ENCODE data around the gene SMTNL2.

Gene SMTNL2

DNA sequence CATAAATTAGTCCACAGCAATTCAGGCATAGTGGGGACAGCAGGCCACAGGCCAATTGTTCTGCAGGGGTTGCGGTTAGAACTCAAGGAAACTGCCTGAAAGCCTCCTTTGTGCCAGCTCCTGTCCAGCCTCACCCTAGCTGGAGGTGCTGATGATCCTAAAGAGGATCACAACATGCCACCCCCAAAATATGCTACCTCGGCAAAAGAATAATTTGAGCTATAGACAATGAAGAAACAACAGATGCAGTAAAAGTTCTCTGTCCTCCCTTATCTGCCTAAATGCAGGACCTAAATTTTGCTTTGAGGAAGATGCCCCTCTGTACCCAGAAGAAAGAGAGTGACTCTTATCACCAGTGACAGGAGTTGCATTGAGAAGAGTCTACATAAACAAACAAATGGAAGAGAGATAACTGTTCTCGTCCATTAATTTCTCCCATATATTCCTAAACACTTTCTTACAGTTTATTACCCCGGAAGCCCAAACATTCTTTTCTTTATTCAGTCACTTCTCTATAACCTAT, 42.5 kb downstream of the SMTNL2 start:
- TF ChIP-seq, protein P1, sequence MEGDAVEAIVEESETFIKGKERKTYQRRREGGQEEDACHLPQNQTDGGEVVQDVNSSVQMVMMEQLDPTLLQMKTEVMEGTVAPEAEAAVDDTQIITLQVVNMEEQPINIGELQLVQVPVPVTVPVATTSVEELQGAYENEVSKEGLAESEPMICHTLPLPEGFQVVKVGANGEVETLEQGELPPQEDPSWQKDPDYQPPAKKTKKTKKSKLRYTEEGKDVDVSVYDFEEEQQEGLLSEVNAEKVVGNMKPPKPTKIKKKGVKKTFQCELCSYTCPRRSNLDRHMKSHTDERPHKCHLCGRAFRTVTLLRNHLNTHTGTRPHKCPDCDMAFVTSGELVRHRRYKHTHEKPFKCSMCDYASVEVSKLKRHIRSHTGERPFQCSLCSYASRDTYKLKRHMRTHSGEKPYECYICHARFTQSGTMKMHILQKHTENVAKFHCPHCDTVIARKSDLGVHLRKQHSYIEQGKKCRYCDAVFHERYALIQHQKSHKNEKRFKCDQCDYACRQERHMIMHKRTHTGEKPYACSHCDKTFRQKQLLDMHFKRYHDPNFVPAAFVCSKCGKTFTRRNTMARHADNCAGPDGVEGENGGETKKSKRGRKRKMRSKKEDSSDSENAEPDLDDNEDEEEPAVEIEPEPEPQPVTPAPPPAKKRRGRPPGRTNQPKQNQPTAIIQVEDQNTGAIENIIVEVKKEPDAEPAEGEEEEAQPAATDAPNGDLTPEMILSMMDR (IDR thresholded peaks at IDR 0.05), result no peak
- H3K9me3 Mint-ChIP-seq, result peaks cover 3% of the 10 kb centered on the region
- H3K4me3 Mint-ChIP-seq, result no peak overlapping the region
- no peaks in the 10 kb centered on the region for H3K36me3 Mint-ChIP-seq (ENCODE audit: low read depth)
- no peak for DNase-seq
- H3K27me3 Mint-ChIP-seq (ENCODE audit: low read depth, poor library complexity), result peaks cover 7% of the 10 kb centered on the region
- peaks cover 39% of the 10 kb centered on the region for H3K4me1 Mint-ChIP-seq
- H3K27ac Mint-ChIP-seq, result peak overlapping the region; percentile 38

DNA sequence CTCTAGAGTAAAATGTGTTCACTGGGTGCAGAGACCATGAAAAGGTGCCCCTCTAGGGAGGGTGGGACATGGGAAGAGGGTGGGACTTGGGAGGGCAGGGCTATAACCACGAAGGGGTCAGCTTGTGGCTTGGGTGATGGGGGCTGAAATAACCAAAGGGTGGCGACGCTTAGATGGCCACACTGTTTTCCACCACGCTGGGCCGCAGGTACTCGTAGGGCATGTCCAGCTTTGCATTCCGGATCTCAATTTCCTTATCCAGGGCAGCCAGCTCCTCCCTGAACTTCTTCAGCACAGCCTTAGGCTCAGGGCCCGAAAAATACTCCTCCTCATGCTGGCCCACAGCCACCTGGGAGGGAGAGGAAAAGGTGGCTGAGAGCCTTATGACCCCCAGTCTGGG, 47.1 kb downstream of the SMTNL2 start:
- TF ChIP-seq, protein P1 (IDR thresholded peaks at IDR 0.05), result no peak
- peaks cover 44% of the 10 kb centered on the region for H3K27me3 Mint-ChIP-seq (ENCODE audit: low read depth, poor library complexity)
- no peak for DNase-seq
- H3K27ac Mint-ChIP-seq, result no peak overlapping the region
- peaks cover 5% of the 10 kb centered on the region for H3K9me3 Mint-ChIP-seq
- H3K4me3 Mint-ChIP-seq, result no peak overlapping the region
- peaks cover 48% of the 10 kb centered on the region for H3K4me1 Mint-ChIP-seq
- H3K36me3 Mint-ChIP-seq (ENCODE audit: low read depth), result no peaks in the 10 kb centered on the region

DNA sequence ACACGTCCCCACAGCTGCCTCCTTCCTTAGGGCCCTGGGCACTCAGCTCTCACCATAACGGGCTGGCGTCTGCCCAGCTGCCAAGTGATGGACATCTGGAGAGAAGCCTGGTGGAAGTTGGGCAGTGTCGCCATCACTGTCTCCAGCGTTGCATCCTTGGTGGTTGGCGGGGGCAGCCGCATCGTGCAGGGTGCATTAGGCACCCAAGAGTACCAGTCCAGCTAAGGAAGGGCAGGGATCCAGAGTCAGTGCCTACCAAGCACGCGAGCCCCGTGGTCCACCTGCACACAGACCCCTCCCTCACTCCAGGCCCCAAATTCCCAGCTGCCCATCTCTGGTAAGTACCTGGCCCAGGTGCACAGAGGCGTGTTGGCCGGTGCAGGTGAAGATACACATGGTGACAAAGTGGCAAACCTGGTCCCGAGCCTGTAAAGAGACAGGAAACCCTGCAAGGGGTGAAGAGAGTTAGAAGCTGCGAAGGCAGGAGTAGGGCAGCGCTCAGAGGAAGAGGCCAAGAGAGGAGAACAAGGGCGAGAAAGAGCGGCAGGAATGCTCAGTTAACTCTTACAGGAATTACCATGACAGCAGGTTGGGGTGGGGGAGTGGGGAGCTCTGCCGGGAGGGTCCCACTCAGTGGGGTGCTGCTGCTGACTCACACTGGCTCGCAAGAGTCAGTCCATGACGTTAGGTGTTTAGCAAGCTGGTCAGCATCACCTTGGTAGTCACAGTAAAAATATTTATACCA, 47.7 kb downstream of the SMTNL2 start:
- DNase-seq, result no peak
- Mint-ChIP-seq H3K27me3 (ENCODE audit: low read depth, poor library complexity) (peaks cover 50% of the 10 kb centered on the region), H3K4me1 (peaks cover 46% of the 10 kb centered on the region), H3K36me3 (ENCODE audit: low read depth) (no peaks in the 10 kb centered on the region), H3K27ac (no peak overlapping the region), H3K9me3 (peaks cover 5% of the 10 kb centered on the region), H3K4me3 (peak overlapping the region; percentile 47)
- TF ChIP-seq, protein P1 (IDR thresholded peaks at IDR 0.05), result no peak

DNA sequence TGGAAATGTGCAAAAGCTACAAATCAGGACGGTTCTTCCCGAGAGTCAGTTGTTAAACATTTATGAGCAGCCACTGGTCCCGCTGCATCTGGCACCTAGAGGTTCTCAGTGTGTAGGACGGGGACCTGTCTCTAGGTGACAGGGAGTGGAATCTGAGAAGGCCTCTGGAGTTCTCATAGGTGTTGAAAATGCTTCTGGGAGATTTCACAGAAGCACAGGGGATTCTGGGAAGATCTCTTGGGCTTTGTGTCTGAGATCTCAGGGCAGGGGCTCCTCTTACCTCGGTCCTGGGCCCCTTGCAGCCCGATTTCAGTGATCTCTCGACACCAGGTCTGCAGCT, 48.2 kb downstream of the SMTNL2 start:
- H3K4me1 Mint-ChIP-seq, result peaks cover 40% of the 10 kb centered on the region
- H3K27ac Mint-ChIP-seq, result no peak overlapping the region
- TF ChIP-seq, protein P1 (IDR thresholded peaks at IDR 0.05), result no peak
- H3K27me3 Mint-ChIP-seq (ENCODE audit: low read depth, poor library complexity), result peaks cover 55% of the 10 kb centered on the region
- no peak for DNase-seq
- no peak overlapping the region for H3K4me3 Mint-ChIP-seq
- H3K36me3 Mint-ChIP-seq (ENCODE audit: low read depth), result no peaks in the 10 kb centered on the region
- H3K9me3 Mint-ChIP-seq, result peaks cover 5% of the 10 kb centered on the region

DNA sequence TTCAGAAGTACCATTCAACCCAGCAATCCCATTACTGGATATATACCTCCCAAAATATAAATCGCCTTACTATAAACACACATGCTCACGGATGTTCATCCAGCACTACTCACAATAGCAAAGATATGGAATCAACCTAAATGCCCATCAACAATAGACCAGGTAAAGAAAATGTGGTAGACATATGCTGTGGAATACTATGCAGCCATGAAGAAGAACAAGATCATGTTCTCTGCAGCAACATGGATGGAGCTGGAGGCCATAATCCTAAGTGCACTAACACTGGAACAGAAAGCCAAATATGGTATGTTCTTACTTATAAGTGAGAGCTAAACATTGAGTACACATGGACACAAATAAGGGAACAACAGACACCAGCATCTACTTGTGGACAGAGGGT, 49.3 kb downstream of the SMTNL2 start:
- peaks cover 66% of the 10 kb centered on the region for H3K27me3 Mint-ChIP-seq (ENCODE audit: low read depth, poor library complexity)
- H3K36me3 Mint-ChIP-seq (ENCODE audit: low read depth), result no peaks in the 10 kb centered on the region
- TF ChIP-seq, protein P1 (IDR thresholded peaks at IDR 0.05), result no peak
- peaks cover 5% of the 10 kb centered on the region for H3K9me3 Mint-ChIP-seq
- no peak for DNase-seq
- no peak overlapping the region for H3K27ac Mint-ChIP-seq
- peaks cover 40% of the 10 kb centered on the region for H3K4me1 Mint-ChIP-seq
- no peak overlapping the region for H3K4me3 Mint-ChIP-seq

DNA sequence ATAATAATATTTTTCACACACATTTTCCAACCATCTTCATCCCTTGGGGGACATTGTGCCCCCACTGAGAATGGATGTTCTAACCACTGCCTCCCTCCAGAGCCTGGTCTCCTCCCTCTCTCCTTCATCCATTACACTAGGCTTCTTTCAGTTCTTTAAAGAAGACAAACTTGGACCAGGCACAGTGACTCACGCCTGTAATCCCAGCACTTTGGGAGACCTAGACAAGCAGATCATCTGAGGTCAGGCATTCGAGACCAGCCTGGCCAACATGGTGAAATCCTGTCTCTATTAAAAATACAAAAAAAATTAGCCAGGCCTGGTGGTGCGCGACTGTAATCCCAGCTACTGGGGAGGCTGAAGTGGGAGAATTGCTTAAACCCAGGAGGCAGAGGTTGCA, 50.6 kb downstream of the SMTNL2 start:
- TF ChIP-seq, protein P1 (IDR thresholded peaks at IDR 0.05), result no peak
- H3K4me3 Mint-ChIP-seq, result no peak overlapping the region
- DNase-seq, result no peak
- H3K36me3 Mint-ChIP-seq (ENCODE audit: low read depth), result no peaks in the 10 kb centered on the region
- H3K27ac Mint-ChIP-seq, result no peak overlapping the region
- peaks cover 48% of the 10 kb centered on the region for H3K4me1 Mint-ChIP-seq
- H3K9me3 Mint-ChIP-seq, result peaks cover 5% of the 10 kb centered on the region
- peaks cover 71% of the 10 kb centered on the region for H3K27me3 Mint-ChIP-seq (ENCODE audit: low read depth, poor library complexity)
